GM12801 (cell line): ENCODE measurements around the gene PBX2.

Experiments
- CTCF ChIP-seq: IDR thresholded peaks from one replicate; pipeline ENCODE4 v1.5.1; 2011; ENCODE audit warnings: control low read depth; ENCODE audit not compliant: insufficient read length; ENCODE audit errors: extremely low read depth

The PBX2 gene

GRCh38 chr6:32213649-32214048 lies 23.6 kb upstream of the PBX2 start:
- no peak for TF ChIP-seq CTCF

- TF ChIP-seq CTCF, result no peak
Measured at GRCh38 chr6:32212076-32212760, 22.2 kb upstream of the PBX2 start.

GRCh38 chr6:32210191-32210601 lies 20.2 kb upstream of the PBX2 start:
- TF ChIP-seq CTCF, result no peak

- TF ChIP-seq CTCF, result no peak
Measured at GRCh38 chr6:32208996-32209395, 19.0 kb upstream of the PBX2 start.

GRCh38 chr6:32204268-32204715 lies 14.3 kb upstream of the PBX2 start:
- no peak for TF ChIP-seq CTCF

- no peak for TF ChIP-seq CTCF
Measured at GRCh38 chr6:32203426-32204267, 13.6 kb upstream of the PBX2 start.

DNA sequence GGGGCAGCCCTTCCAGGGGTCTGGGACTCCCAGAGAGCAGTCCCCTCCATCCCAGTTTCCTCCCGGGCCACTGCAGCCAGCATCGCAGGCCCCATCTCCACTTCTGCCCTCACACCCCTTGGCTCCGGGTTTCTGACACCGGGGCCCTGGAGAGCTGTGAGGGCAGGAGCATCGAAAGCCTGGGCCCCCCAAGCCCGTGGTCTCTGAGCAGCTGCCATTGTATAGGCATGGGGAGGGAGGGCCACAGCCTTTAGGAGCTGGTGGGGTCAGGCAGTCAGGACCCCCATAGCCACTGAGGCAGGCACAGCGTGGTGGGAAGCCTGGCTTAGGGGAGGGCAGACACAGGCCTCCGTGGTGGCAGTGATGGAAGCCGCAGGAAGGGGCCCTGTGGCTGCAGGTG lies 12.2 kb upstream of the PBX2 start:
- TF ChIP-seq CTCF, result no peak
